GM12878 (cell line): ENCODE measurements around the gene PARP1. TPM values are rescaled to one million over a fixed set of nuclear protein-coding genes. Genes with fewer than 3 reads are reported as not detected.

Experiments
- ATAC-seq: fragments of 200-7000 bp; cut with Tn5 transposase; 3 replicates; pipeline ENCODE4 v1.9.1; 2020; ENCODE audit warnings: mild to moderate bottlenecking, moderate library complexity
- BruUV-seq: library from RNA; stranded (reverse); fragments of 400-500 nt; replicated peaks from 2 replicates; lab custom pipeline; 2021; lab: Mats Ljungman, UMichigan
- CTCF ChIA-PET: fragments of 300-600 bp; sonication (Branson Sonifier 250); formaldehyde crosslinking; extraction: SDS; loops from one replicate; lab custom pipeline; 2021; ENCODE audit warnings: inconsistent platforms; lab: Yijun Ruan, JAX
- POLR2A ChIA-PET: fragments of 350-600 bp; formaldehyde crosslinking; extraction: SDS; loops from one replicate; lab custom pipeline; 2021; ENCODE audit warnings: inconsistent platforms; lab: Charles Lee
- RAD21 ChIA-PET: fragments of 300-600 bp; sonication (Branson Sonifier 250); formaldehyde crosslinking; loops from one replicate; lab custom pipeline; 2023; ENCODE audit warnings: antibody characterized with exemption; ENCODE audit not compliant: unreplicated experiment; lab: Charles Lee
- SMC1A ChIA-PET: fragments of 300-600 bp; sonication (Branson Sonifier 250); formaldehyde crosslinking; loops from one replicate; lab custom pipeline; 2023; ENCODE audit not compliant: unreplicated experiment, uncharacterized antibody; lab: Charles Lee
- DNase-seq: peaks from one replicate; pipeline ENCODE4 v3.0.0-alpha.2; 2011; ENCODE audit warnings: low read depth, low spot score
- FAIRE-seq: peaks from 3 replicates; lab custom pipeline; 2011; peaks lifted over from hg19 to GRCh38; lab: Jason Lieb, UNC
- H2AFZ ChIP-seq: 2 replicates; pipeline ENCODE4 v1.6.0; 2011; ENCODE audit warnings: low read depth, low read length, control low read depth; ENCODE audit not compliant: control insufficient read depth
- H3K27ac ChIP-seq: 2 replicates; pipeline ENCODE4 v1.5.1; 2011; ENCODE audit warnings: control low read depth; ENCODE audit not compliant: control insufficient read depth, insufficient read depth
- H3K27me3 ChIP-seq, 2 experiments: replicated peaks in 1 of 2; 2 replicates each; pipeline versions ENCODE4 v1.6.0 to v1.6.1; 2011; ENCODE audit warnings: low read length in 1 of 2; ENCODE audit not compliant: control insufficient read depth in 2 of 2, insufficient read depth in 2 of 2
- H3K36me3 ChIP-seq, 2 experiments: 2 replicates each; pipeline ENCODE4 v1.5.1; 2011; ENCODE audit warnings: low read length in 1 of 2; ENCODE audit not compliant: control insufficient read depth in 2 of 2, insufficient read depth in 2 of 2
- H3K4me1 ChIP-seq: 2 replicates; pipeline ENCODE4 v1.6.1; 2011; ENCODE audit warnings: mild to moderate bottlenecking, low read length, moderate library complexity, mixed read lengths; ENCODE audit not compliant: control insufficient read depth, insufficient read depth
- H3K4me2 ChIP-seq: 2 replicates; pipeline ENCODE4 v1.6.0; 2011; ENCODE audit warnings: control low read depth; ENCODE audit not compliant: control insufficient read depth, insufficient read depth
- H3K4me3 ChIP-seq: fragments of 200-600 bp; sonication (generic); 2 replicates; pipeline ENCODE4 v1.5.1; 2016
- H3K79me2 ChIP-seq: 2 replicates; pipeline ENCODE4 v1.6.0; 2011; ENCODE audit warnings: low read length; ENCODE audit not compliant: control insufficient read depth, insufficient read depth
- H3K9ac ChIP-seq: 2 replicates; pipeline ENCODE4 v1.8.0; 2011; ENCODE audit warnings: low read length, control low read depth, mixed read lengths; ENCODE audit not compliant: control insufficient read depth, insufficient read depth
- H3K9me3 ChIP-seq: replicated peaks from 3 replicates; pipeline ENCODE4 v1.5.1; 2011; ENCODE audit warnings: mild to moderate bottlenecking, low read length; ENCODE audit not compliant: control insufficient read depth, insufficient read depth
- H4K20me1 ChIP-seq: 2 replicates; pipeline ENCODE4 v1.6.0; 2011; ENCODE audit not compliant: control insufficient read depth, insufficient read depth
- BRCA1 ChIP-seq: IDR thresholded peaks from 2 replicates; pipeline ENCODE4 v1.6.1; 2011; ENCODE audit warnings: low read depth, low read length, improper control_type of control experiment
- CBX3 ChIP-seq: fragments of 200-600 bp; sonication (generic); IDR thresholded peaks from 2 replicates; pipeline ENCODE4 v1.6.1; 2016; ENCODE audit warnings: low read depth, borderline replicate concordance
- CHD1 ChIP-seq: IDR thresholded peaks from 2 replicates; pipeline ENCODE4 v1.6.1; 2012; ENCODE audit warnings: low read depth, low read length, improper control_type of control experiment
- IKZF1 ChIP-seq: fragments of 450-650 bp; conservative IDR thresholded peaks from 2 replicates; pipeline ENCODE4 v1.6.1; 2017; ENCODE audit warnings: antibody characterized with exemption, mild to moderate bottlenecking
- NFXL1 ChIP-seq: fragments of 450-650 bp; IDR thresholded peaks from 2 replicates; pipeline ENCODE4 v1.6.1; 2017; ENCODE audit warnings: antibody characterized with exemption, mild to moderate bottlenecking, borderline replicate concordance
- NFYB ChIP-seq: IDR thresholded peaks from 2 replicates; pipeline ENCODE4 v1.6.1; 2011; ENCODE audit warnings: low read depth, mild to moderate bottlenecking, low read length, improper control_type of control experiment, moderate library complexity; ENCODE audit not compliant: insufficient read depth
- RAD21 ChIP-seq: IDR thresholded peaks from 2 replicates; pipeline ENCODE4 v1.6.1; 2011; ENCODE audit warnings: mild to moderate bottlenecking, low read depth, low read length, moderate library complexity; ENCODE audit not compliant: insufficient read depth
- TBL1XR1 ChIP-seq: IDR thresholded peaks from 2 replicates; pipeline ENCODE4 v1.6.1; 2012; ENCODE audit warnings: low read depth, low read length, improper control_type of control experiment
- WGBS: methylation state at CpG from one replicate; pipeline ENCODE4 v1.1.6; 2016; ENCODE audit warnings: low lambda C conversion rate; ENCODE audit not compliant: insufficient replicate concordance, insufficient coverage; ENCODE audit errors: missing lambda C conversion rate; 5-methylcytosine and 5-hydroxymethylcytosine counted together
- in situ Hi-C: fragments of 300-500 bp; cut with MboI; formaldehyde crosslinking; loops from 9 replicates; pipeline ENCODE4 v1.14.3; 2018; ENCODE audit warnings: mixed read lengths
- intact Hi-C: fragments of 100-400 bp; cut with micrococcal nuclease; formaldehyde crosslinking; loops from one replicate; pipeline ENCODE4 v1.14.2; 2022; ENCODE audit not compliant: unreplicated experiment
- polyA plus RNA-seq, 11 experiments: library from polyadenylated mRNA; depleted of rRNA in 4 of 11; unstranded in 6 of 11; stranded (reverse) in 5 of 11; fragments of >200 nt; fragmentation: Nextera tagmentation in 4 of 11; fragmentation: Illumina TruSeq in 1 of 11; extraction: Ambion mirVana in 4 of 11; extraction: Trizol in 1 of 11; gene quantifications; 1 replicate in 1 of 11; 2 replicates in 10 of 11; pipeline versions ENCODE4 v1.2.1 to v1.2.3, GENCODE V29; 2011 to 2016; ENCODE audit warnings: inconsistent platforms in 2 of 11, missing spikeins in 2 of 11, low read depth in 1 of 11
- total RNA-seq, 4 experiments: library from RNA; depleted of rRNA in 3 of 4; stranded (reverse); fragments of >200 nt in 3 of 4; fragmentation: Illumina TruSeq in 1 of 4; extraction: Trizol in 1 of 4; gene quantifications; 2 replicates each; pipeline versions ENCODE4 v1.2.1 to v1.2.3, GENCODE V29; 2013 to 2021
- TF ChIP-seq, protein P1 (sequence below): fragments of 450-650 bp; IDR thresholded peaks from 2 replicates; pipeline ENCODE4 v1.6.1; 2017; ENCODE audit warnings: mild to moderate bottlenecking, low read depth, inconsistent platforms; ENCODE audit not compliant: poor library complexity, severe bottlenecking

PARP1 gene
- total and polyA plus RNA-seq, 10 of the 15 experiments (the other 5 are each of a cell fraction or from before 2014, with no cell fraction given): 113 to 287 (median 265) TPM

- H3K4me3 ChIP-seq: no peak overlapping the region
- H3K27me3 ChIP-seq: no peaks in the 10 kb centered on the region; a peak in 1 of 4 replicates
- WGBS: 48% methylated on average over 3 of the region's 3 CpGs
- no peaks in the 10 kb centered on the region for H3K79me2 ChIP-seq
- in situ Hi-C loops: no loop called here
- BruUV-seq: no TSS peak
- SMC1A ChIA-PET: interaction anchor here (0.5 to 1.1 kb wide), 2 partner anchors 10 to 168 kb away, joined by 3 to 5 read pairs; no protein-coding TSS in a partner anchor
- ATAC-seq (no peak), DNase-seq (no peak), FAIRE-seq (no peak)
- intact Hi-C loops: no loop called here
- H3K36me3 ChIP-seq: no peaks in the 10 kb centered on the region
- no peaks in the 10 kb centered on the region; the same call in 2 of the 3 replicates for H3K9me3 ChIP-seq
- no peak for TF ChIP-seq IKZF1
- TF ChIP-seq CBX3: no peak
- no peak for TF ChIP-seq TBL1XR1
- TF ChIP-seq BRCA1: no peak
- TF ChIP-seq RAD21: no peak
- CTCF ChIA-PET: no interaction called here
- H3K4me1 ChIP-seq: no peaks in the 10 kb centered on the region
- no peak overlapping the region for H3K9ac ChIP-seq
- no peak overlapping the region for H3K4me2 ChIP-seq
- POLR2A ChIA-PET: no interaction called here
- no peaks in the 10 kb centered on the region for H4K20me1 ChIP-seq
- RAD21 ChIA-PET: interaction anchor here (1.0 kb wide), 1 partner anchor 10 kb away, joined by 3 read pairs; no protein-coding TSS in a partner anchor
- no peak overlapping the region for H3K27ac ChIP-seq
- no peak overlapping the region for H2AFZ ChIP-seq
Measured at GRCh38 chr1:226322986-226323385, 84.9 kb downstream of the PARP1 start.

DNA sequence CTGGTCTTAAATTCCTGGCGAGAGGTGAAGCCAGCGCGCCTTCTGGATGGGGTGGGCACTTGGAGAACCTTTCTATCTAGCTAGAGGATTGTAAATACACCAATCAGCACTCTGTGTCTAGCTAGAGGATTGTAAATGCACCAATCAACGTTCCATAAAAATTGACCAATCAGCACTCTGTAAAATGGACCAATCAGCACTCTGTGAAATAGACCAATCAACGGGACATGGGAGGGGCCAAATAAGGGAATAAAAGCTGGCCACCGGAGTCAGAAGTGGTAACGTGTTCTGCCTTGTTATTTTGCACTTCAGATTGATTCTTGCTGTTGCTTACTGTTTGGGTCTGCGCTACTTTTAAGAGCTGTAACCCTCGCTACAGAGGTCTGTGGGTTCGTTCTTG, 87.0 kb downstream of the PARP1 start:
- intact Hi-C loops: no loop called here
- RAD21 ChIA-PET: no interaction called here
- ATAC-seq (no peak), FAIRE-seq (no peak), DNase-seq (no peak)
- 73% methylated on average over 10 of the region's 10 CpGs for WGBS
- in situ Hi-C loops: no loop called here
- Histone ChIP-seq H3K4me3 (no peak overlapping the region), H3K4me1 (no peaks in the 10 kb centered on the region), H3K36me3 (no peaks in the 10 kb centered on the region), H3K27me3 (no peaks in the 10 kb centered on the region; a peak in 1 of 4 replicates), H3K4me2 (no peak overlapping the region), H2AFZ (no peak overlapping the region), H4K20me1 (no peaks in the 10 kb centered on the region), H3K9ac (no peak overlapping the region), H3K79me2 (no peaks in the 10 kb centered on the region), H3K27ac (no peak overlapping the region), H3K9me3 (no peaks in the 10 kb centered on the region; the same call in 2 of the 3 replicates)
- POLR2A ChIA-PET: no interaction called here
- no TSS peak for BruUV-seq
- SMC1A ChIA-PET: no interaction called here
- CTCF ChIA-PET: no interaction called here
- TF ChIP-seq NFYB (peak; percentile 79), CHD1 (no peak), NFXL1 (no peak)
- TF ChIP-seq, protein P1, sequence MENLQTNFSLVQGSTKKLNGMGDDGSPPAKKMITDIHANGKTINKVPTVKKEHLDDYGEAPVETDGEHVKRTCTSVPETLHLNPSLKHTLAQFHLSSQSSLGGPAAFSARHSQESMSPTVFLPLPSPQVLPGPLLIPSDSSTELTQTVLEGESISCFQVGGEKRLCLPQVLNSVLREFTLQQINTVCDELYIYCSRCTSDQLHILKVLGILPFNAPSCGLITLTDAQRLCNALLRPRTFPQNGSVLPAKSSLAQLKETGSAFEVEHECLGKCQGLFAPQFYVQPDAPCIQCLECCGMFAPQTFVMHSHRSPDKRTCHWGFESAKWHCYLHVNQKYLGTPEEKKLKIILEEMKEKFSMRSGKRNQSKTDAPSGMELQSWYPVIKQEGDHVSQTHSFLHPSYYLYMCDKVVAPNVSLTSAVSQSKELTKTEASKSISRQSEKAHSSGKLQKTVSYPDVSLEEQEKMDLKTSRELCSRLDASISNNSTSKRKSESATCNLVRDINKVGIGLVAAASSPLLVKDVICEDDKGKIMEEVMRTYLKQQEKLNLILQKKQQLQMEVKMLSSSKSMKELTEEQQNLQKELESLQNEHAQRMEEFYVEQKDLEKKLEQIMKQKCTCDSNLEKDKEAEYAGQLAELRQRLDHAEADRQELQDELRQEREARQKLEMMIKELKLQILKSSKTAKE: no peak
